GM18499 (cell line): ENCODE data around the gene SYS1.

Experiments
- ATAC-seq: cut with Tn5 transposase; IDR thresholded peaks from one replicate; pipeline ENCODE4 v1.9.1; 2021; ENCODE audit warnings: moderate number of reproducible peaks; ENCODE audit not compliant: insufficient read depth, unreplicated experiment

SYS1 gene

DNA sequence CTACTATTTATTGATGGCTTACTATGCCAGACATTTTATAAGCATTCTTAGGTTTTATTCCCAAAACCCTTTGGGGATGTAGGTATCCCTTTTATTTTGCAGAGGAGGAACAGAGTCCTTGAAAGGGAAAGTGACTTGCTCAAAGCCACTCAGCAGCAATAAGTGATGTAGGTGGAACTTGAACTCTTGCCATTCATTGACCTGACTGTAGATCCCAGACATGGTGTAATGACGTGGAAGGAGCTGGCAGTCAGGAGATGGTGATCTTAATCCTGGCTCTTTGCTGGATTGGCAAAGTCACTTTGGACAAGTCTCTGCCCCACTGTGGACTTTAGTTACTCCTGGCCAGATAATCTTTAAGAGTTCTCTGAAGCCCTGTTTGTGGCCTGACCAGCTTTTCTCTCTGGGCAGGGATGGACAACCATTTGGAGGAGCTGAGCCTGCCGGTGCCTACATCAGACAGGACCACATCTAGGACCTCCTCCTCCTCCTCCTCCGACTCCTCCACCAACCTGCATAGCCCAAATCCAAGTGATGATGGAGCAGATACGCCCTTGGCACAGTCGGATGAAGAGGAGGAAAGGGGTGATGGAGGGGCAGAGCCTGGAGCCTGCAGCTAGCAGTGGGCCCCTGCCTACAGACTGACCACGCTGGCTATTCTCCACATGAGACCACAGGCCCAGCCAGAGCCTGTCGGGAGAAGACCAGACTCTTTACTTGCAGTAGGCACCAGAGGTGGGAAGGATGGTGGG is 46.7 kb downstream of the SYS1 start:
- no peak for ATAC-seq

DNA sequence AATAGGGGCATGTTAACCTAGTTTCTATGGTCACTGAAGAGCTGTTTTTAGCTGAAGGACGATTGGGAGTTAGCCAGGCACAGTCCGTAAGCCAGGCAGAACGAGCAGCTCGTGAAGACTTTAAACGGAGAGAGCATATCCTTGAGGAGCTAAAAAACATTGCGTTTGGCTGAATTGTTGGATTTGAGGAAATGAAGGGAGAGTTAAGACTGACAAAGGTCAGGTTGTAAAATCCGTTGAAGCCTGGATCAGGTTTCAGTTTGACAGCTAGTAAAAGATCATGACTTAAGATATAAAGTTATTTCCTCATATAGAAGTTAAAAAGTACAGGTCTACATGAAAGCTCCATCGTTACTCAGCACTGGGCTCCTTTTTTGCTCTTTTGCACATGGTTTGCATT is 47.9 kb downstream of the SYS1 start:
- no peak for ATAC-seq

DNA sequence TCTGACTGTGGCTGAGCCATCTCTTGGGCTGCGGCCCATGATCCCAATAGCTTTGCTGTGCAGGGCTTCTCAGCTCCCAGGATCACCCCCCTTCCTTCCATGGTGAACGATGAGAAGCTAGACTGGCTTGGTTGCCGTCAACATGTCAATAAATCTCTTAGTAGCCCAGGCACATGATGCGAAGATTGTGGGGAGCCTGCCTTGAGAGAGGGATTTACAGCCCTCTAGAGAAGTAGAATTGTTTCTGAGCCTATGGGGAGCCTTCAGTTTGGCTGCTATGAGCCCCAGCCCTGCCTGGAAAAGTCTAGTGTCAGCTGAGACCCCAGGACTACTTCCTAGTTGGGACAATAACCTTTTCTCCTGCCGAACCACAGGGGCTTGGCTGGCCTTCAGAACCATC is 49.7 kb downstream of the SYS1 start:
- no peak for ATAC-seq

DNA sequence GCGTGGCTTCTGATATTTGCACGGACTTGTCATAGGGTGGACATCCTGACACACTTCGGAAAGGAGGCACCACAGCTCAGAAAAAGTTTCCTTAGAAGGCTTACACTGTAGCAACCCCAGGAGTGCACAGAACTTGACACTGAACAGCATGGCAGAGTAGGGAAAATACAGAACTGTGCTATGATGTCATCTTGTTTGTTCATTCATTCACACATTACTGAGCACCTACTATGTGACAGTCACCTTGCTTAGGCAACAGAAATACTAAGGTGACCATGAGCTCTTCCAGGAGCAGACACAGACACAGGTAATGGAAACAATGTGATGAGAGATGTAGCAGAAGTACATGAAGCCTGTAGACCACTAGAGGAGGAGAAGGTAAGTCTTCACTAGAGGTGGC is 50.5 kb downstream of the SYS1 start:
- ATAC-seq = no peak

DNA sequence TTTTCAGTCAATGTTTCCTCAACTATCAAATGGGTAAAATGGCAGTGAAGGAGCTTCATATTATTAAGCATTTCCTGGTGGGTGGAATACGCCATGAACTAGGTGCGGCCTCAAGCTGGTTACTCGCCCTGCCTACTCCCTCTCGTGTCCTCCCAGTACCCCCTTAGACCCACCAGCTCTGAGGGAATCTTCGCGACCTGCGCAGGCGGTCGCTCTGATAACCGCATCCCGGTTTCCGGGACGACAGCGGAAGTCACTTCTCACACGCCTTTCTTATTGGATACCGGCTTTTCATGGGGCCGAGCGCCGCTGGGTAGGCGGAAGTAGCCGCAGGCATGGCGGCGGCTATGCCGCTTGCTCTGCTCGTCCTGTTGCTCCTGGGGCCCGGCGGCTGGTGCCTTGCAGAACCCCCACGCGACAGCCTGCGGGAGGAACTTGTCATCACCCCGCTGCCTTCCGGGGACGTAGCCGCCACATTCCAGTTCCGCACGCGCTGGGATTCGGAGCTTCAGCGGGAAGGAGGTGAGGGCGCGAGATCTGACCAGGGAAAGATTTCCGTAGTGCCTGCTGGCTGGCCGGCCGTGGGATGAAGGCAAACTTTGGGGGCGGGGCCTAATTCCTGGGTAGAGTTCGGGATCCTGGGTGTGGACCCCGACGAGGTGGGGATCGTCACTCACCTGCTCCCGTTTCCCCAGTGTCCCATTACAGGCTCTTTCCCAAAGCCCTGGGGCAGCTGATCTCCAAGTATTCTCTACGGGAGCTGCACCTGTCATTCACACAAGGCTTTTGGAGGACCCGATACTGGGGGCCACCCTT is 53.1 kb downstream of the SYS1 start, which contains the start of gene PIGT:
PIGT (plus strand) TSS at position 320 of the 816 bp plus-strand sequence; CDS start at position 336, 16 bp downstream.
- ATAC-seq = peak; percentile 41

DNA sequence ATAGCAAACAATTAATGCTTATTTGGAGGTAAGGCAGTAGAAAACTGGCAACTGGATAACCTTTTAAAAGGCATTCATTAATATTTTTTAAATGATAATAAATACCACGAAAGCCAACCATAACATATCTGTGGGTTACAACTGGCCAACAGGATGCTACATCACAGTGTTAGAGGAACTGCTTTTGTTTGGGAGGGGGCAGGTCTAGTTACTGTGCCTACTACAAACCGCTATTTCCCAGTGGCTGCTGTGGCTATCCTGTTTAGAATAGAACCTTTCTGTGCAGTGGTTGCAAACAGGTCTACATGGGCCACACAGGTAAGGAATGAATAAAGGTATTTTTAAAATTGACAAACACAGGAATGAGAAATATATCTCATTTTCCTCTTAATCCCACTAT is 54.0 kb downstream of the SYS1 start:
- ATAC-seq = no peak
